Activated CD4-positive, CD25-positive, alpha-beta regulatory T cell (primary cell): ENCODE results near the gene TENM3.
"Not testable (repeated sequence)": the region's sequence is repeated elsewhere in the genome, so short reads cannot be mapped to it uniquely, and the experiment has no call there.

Source experiments
- DNase-seq, 4 experiments: peaks; one replicate each; lab custom pipeline; 2025; lab: John Stamatoyannopoulos, UW

The TENM3 gene

DNA sequence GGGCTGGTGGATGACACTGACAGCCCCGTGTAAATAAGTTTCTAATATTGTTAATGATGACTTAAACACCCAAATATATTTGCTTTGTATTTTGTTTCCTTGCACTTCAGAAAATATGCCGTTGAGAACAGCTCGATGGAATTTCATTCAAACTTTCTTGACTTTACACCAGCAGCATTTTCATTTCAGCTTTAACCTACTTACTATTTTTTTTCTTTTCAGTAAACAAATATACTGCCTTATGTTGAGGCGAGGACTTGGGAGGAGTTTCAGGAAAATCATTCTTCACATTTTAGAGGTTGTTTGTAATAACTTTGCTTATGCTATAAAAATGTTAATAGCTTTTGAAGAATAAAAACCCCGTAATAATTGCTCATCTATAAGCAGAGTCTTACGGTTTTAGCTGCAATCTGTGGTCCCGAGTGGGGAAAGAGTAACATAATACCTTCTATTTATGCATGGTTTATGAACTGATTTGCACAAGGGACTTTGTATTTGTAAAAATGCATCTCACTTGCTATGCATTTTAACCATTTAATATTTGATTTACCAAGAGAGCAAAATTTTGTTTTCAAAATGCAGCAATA is 14.1 kb upstream of the TENM3 start:
- DNase-seq = no peak

DNA sequence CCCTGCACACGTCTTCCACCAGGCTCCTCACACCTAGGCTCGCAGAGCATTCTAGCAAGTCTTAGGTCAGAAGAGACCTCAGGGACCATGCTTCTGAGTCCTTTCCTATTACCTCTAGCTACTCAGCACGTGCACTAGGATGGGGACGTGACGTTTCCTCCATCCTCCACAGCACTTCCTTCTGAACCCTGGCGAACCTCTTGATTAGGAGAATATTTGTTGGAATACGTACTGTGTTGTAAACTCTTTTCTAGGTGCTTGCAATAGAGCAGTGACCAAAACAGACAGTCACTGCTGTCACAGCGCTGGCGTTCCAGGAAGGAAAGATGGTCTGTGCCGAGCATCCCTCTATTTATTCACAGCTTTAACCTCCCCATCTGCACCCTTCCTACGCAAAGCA is 12.9 kb upstream of the TENM3 start:
- DNase-seq = no peak

DNA sequence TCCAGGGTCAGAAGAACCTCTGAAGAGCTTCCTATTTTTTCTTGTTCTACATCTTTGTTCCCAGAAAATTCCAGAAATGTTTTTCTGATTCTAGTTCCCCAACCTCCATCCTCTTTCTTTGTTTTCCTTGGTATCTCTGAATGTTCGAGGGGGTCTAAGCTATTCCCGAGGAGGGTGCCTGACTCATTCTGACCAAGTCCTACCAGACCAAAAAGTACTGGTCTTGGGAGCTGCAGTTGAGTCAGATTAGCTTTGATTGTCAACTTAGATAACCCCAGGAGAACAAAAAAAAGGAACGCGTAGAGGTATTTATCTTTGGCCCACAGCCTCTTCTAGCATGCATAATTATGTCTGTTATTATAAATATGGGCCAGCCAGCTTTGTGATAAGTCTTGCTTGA is 12.1 kb upstream of the TENM3 start:
- DNase-seq = no peak

DNA sequence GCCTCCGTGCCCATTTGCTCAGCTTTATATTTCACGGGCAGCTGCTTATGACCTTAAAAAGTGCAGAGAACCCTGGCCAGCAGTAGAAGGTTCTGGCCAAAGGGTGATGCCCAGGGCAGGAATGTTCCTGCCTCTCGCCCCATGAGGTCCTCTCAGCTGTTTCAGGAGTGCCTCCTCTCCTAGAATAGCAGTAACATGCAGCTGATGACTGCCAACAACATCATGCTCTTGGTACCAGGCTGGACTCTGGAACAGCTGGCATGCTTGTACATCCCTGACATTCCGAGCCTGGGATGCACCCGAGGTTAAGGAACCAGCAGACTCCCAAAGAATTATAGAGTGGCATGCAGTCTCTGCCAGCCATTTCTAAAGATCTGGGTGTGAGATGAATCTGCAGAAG is 11.7 kb upstream of the TENM3 start:
- DNase-seq = no peak

DNA sequence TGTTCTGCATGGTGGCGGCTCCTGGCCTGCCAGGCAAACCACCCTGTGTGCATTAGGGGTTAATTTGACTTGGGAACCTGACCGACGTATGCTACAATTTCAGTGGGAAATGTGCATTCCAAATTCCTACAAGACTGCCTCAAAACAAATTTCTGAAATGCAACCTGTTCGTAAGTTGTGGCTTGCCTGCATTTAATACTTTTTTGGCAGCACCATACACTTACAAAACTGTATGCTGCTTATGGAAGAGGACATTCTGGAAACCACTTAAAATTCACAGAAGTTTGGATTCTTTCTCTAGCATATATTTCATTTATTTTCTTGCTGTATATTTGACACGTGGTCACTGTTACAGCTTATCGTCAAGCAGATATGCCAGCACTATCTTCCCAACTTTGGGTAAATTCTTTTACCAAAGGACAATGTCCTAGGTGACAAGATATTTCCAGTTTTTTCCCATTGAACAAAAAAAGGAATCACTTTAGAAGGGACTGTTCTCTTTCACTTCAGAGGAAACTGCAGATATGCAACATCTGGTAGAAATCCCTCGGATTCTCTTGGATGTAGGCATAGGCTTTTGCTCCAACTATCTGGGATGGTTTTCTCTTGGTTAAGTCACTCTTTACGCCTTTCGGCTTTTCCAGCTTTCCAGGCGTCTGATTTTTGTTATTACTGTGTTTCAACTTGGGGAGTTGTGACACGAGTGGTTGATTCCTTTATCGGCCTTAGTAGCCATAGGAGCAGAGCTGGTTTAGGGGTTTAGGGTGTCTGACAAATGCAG is 9.7 kb upstream of the TENM3 start:
- DNase-seq = no peak

DNA sequence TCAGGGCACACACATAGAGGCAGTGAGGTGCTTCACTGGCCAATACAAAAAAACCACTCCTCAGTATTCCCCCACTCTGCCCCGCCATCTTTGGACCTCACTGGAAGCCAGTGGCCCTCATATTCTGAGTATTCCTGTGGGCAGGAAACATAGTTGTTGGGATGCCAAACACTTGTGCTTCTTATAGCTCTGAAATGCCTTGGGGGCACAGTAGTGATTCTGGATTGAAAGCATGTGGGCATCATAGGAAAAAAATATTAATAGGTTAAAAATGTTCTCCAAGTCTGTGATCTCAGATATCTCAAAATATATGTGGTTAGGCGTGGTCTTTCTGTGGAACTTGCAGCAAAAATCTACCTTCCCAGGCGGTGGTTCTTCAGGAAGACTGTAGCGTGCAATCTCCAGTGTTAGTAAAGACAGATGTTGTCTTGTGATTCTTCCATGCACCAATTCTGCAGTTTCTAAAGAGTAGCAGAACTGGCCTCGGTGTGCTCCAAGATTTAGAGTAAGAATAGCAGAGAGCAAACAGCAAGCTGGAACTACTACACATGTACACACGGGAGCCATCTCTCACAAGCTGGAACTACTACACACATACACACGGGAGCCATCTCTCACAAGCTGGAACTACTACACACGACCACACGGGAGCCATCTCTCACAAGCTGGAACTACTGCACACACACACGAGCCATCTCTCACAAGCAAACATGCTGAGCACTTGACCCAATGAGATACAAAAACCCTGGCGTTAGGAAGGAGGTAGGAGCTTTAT is 8.0 kb upstream of the TENM3 start:
- DNase-seq = no peak

DNA sequence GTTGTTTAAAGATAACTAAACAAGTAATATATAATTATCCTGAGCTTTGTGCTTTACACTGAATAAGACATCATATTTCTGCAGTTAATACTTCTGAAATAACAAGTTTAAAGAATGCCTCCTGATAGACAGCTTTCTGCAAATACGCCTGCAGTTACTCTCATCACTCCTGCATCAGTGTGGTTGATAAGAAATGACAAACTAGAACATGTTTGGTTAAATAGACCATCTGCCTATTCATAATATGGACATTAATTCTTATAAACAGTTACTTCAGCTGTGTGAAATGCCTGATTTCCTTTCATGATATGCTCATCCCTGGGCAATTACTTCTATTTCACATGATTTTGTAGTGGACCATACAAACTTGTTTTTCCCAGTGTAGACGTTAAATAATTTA is 7.0 kb upstream of the TENM3 start:
- no peak for DNase-seq

DNA sequence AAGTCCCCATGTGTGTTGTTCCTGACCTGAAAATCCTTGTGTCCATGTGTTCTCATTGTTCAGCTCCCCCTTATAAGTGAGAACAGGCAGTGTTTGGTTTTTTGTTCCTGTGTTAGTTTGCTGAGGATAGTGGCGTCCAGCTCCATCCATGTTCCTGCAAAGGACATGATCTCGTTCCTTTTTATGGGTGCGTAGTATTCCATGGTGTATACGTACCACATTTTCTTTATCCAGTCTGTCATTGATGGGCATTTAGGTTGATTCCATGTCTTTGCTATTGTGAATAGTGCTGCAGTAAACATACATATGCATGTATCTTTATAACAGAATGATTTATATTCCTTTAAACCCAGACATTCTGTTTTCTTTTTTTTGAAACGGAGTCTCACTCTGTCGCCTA is 6.2 kb upstream of the TENM3 start:
- DNase-seq = not testable (repeated sequence)

DNA sequence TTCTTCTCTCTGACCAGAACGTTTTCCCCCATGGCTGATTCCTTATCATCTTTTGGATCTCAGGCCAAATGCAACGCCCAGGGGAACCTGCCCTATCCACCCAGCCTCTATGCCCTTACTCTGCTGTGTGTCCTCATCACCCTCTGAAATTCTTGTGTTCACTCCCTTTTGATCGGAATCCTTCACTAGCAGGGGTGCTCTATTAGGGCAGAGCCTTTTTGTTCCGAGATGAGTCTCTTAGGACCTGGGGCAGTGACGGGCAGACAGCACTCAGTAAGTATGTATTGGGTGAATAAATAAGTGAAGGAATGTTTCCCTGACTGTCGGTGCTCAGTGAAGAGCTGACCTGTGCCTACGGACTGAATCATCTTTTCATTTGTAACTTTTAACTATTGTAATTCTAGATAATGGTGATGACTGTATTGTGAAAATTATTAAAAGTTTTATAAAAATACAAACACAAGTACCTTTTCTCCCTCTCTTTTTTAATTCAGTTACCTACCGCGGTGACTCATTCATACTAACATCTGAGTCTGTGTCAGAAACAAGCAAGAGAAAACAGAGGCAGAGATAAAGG is 4.8 kb upstream of the TENM3 start:
- DNase-seq = no peak

DNA sequence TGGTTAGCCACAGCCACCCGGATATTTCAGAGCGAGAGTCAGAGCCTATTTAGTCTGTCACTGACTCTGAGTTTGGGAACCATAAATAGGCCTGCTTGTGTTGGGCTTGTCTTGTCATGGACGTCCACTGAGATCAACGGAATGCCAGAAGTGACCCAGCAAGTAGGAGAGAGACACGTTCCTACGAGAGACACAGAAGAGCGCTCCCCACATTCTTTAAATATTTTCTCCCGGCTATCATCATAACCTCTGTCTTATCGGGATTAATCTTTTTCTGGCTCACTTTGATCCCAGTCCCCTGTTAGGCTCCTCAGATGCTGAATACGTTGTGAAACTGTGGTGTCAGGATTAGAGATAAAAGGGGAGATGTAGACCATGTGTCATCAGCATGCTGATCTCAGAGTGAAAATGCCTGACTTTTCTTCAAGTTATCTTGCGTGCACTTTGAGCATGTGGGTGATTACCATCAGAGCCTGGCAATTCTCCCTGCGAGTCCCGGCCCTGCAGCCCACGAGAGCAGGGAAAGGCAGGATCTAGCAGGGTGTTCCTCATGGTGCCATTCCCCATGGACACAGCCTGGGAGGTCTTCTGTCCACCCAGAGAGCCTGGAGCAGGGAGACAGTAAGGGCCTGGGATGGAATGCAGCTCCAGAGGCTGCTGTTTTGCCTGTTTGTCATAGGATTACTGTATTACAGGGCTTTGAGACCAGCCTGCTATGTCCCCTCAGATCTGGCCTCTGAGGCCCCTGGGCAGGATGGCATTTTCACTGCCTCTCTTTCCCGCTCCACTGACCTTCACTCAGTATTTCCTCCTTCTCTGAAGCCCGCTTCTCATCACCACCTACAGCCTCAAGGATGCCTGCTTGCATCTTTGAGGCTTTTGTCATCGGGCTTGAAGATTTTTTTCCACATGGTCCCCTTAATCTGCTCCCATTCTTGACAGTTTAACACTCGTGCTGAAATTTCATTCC is 2.8 kb upstream of the TENM3 start:
- DNase-seq = no peak

DNA sequence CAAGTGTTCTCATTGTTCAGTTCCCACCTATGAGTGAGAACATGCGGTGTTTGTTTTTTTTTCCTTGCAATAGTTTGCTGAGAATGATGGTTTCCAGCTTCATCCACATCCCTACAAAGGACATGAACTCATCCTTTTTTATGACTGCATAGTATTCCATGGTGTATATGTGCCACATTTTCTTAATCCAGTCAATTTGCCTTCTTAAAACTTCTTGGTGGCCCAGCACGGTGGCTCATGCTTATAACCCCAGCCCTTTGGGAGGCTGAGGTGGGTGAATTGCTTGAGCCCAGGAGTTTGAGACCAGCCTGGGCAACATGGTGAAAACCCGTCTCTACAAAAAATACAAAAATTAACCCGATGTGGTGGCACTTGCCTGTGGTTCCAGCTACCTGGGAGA is 942 bp upstream of the TENM3 start:
- not testable (repeated sequence) for DNase-seq

DNA sequence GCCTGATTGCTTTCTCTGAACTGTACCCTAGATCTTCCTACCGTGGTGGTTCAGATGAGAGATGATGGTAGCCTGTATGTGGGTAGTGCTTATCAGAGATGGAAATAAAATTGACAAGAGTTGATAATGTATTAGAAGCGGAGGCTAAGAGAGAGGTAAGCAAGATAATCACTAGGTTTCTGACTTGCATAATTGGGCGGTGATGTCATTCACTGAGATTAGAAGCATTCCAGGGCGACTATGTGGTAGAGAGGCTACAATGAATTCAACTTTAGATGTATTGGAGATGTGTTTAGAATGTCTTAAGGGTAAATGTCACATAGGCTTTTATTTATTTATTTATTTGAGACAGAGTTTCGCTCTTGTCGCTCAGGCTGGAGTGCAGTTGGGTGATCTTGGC is 415 bp upstream of the TENM3 start:
- DNase-seq = no peak

DNA sequence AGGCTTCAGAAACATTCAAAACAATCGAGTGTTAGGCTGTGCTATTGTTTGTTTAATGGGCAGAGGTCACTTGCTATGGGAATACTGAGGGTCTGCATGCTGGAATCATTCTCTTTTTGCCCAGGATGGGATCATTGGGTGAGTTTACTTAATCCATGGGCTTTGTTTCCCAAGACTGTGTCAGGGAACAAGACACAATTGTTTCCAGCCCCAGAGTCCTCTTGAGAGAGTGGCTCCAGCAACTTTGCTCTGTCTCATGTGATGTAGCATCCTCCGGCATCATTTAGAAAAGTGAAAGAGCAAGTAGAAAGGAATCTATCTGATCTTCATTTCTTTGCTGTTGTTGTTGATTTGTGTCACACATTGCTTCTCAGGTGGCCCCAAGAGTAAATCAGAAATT is 1.8 kb downstream of the TENM3 start:
- no peak for DNase-seq

DNA sequence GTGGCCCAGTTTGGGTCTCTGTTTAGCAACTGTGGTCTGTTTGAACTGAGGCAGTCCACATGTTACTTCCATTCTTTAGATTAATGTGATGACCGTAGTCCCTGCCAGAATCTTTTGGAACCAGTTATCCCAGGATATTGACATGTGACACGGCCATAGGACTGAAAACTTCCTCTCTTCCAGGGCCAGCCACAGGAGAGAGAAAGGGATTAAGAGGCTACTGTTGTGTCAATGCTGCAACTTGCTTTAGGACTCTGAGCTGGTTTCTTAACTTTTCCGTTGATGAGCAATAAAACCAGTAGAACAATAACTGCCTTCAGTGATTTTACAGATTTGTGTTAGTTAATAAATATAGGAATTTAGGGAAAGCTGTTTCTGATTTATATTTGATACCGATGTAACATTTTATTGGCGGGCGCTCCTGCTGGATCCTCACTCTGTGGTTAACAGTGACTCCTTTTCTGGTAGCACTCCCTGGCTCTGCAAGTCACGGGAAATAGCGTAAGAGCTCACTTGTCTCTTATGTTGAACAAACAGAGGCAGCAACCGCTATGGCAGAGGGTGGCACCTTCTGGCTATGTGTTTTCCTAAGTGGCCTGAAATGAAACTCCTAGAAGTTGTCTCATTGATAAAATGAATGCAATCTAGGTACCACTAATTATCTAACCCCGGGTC is 2.5 kb downstream of the TENM3 start:
- DNase-seq = no peak

DNA sequence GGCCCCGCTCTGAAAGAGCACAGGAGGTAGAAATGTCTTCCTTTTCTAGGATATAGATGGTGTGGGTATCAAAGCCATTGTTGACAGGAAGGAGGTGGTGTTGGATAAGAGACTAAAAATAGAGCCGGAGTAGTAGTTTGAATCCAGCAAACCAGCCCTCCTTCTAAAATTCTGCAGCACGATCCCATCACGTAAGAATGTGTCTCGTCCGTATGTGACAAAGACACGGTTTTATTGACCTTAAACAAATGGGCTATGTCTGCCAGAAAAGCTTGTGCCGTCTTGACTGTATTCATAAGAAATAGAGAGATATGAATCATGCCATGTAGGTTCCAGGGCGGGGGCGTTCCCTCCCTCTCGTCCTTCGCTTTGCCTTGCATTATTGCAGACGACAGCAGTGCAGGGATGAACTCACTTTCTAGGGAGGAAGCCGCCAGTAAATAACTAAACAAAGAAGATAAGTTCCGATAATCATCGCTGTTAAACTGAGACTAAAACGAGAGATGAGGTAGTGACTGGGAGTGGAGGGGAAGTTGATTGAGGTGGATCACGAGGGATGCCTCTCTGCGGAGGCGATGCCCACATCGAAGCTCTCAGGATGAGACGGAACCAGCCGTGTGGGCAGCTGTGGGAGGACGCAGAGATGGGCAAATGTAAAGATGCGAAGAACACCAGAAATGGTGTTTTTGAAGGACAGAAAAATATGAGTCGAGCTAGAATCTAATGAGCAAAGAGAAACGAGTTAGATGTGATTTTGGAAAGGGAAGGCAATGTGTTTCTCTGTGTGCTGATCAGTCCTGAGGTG is 3.4 kb downstream of the TENM3 start:
- DNase-seq = no peak

DNA sequence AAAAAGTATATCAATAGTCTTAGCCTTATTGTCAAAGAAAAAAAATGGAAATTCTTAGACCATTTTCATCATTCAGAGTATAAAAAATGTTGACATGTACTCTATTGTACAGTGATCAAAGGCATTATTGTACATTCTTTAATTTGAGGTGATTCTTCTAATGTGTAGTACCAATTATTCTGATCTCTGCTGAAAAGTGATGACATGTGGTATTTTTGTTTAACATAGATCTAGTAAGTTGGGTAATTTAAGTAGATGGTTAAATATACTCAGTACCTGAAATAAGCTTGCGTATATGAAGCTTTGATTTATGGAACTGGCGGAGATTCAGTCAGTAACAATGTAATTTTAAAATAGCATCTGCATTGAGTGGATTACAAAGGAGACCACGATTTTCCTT is 5.1 kb downstream of the TENM3 start:
- no peak for DNase-seq

DNA sequence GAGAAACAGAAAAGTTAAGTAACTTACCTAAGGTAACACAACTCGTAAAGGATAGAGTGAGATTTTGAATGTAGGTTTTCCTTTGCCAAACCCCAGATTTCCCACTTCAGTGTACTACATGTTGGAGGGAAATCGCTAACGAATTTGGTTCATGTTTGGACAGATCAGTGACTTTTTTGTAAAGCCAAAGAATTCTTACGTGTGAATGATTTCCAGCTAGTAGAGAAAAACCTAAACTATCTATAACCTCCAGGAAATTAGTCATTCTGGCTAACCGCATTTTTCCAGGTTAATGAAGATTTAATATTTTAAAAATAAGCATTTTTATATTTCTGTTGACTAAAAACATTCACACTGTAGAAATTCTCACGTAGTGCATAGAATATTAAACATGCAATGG is 7.2 kb downstream of the TENM3 start:
- no peak for DNase-seq

DNA sequence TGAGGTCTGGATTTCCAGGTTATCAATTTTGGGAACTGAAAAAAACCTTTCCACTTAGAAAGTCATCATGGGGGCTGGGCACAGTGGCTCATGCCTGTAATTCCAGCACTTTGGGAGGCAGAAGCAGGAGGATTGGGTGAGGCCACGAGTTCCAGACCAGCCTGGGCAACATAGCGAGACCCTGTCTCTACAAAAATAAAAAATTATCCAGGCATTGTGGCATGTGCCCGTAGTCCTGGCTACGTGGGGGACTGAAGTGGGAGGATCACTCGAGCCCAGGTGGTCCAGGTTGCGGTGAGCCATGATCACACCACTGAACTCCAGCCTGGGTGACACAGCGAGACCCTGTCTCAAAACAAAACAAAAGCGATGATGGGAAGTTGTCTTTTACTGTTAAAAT is 7.9 kb downstream of the TENM3 start:
- no peak for DNase-seq

DNA sequence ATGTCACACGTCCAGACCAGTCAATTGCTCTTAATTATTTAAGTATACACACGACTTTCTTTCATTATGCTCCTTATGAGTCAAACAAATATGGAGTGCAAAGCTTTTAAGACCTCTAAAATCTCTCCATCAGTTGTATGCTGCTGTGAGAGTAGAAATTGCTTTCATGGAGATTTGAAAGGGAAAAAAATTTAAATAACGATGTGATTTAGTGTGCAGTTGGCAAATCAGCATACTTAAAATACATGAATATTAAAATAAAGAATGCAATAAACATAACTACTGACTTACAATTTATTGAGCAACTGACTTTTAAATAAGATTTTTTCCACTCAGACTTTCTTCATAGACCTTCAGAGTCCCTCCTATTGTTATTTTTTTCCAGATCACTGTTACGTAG is 9.0 kb downstream of the TENM3 start:
- DNase-seq = no peak

DNA sequence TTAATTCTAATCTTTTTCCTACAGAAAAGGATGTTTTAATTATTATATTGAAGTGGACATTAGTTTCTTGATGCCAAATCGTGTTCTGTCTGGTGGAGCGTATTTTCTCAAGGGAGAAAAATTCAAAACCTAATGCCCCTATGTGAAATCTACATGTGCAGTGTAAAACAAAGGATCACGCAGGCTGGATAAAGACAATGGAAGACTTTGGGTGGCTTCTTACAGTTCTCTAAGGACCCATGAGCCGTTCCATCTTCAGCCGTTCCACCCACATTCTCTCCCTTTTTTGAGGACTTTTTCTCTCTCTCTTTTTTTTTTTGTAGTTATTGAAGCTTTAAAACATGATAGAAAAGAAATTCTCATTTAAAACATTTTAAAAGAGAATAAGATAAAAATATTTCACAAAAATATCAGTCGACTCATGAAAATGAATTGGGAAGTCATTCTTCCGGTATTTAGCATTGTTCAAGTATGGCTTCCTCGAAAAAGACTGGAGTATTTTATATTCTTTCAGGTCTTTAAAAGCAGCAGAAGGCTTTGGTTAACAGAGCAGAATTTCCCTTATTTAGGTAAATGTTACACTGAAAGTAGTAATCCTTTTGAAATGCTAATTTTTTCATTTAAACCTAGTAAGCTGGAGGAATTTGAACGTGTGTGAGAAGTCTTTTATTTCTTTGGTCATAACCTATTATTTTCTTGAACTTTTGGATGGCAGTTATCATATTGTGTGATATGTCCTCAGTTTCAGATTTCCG is 11.0 kb downstream of the TENM3 start:
- no peak for DNase-seq
